Progenitor cell of endocrine pancreas (in vitro differentiated cells): ENCODE data around the gene RUNX2. TPM values are rescaled to one million over a fixed set of nuclear protein-coding genes. Genes with fewer than 3 reads are reported as not detected.

ENCODE experiments used
- DNase-seq: peaks from one replicate; pipeline ENCODE4 v3.0.0; 2021; ENCODE audit warnings: low spot score; ENCODE audit not compliant: unreplicated experiment
- H3K27ac Mint-ChIP-seq: 2 replicates; pipeline ENCODE4 v1.8.0; 2021; ENCODE audit warnings: mild to moderate bottlenecking, moderate library complexity, mixed read lengths
- H3K27me3 Mint-ChIP-seq: 2 replicates; pipeline ENCODE4 v1.8.0; 2021; ENCODE audit warnings: mixed read lengths
- H3K36me3 Mint-ChIP-seq: 2 replicates; pipeline ENCODE4 v1.8.0; 2022; ENCODE audit warnings: mixed read lengths; ENCODE audit not compliant: insufficient read depth
- H3K4me1 Mint-ChIP-seq: 2 replicates; pipeline ENCODE4 v1.8.0; 2021; ENCODE audit warnings: low read depth, mixed read lengths
- H3K4me3 Mint-ChIP-seq: 2 replicates; pipeline ENCODE4 v1.8.0; 2021; ENCODE audit warnings: low read depth, mild to moderate bottlenecking, moderate library complexity, mixed read lengths
- H3K9me3 Mint-ChIP-seq: 2 replicates; pipeline ENCODE4 v1.8.0; 2021; ENCODE audit warnings: low read depth, mixed read lengths
- CTCF ChIP-seq: fragments of 200-600 bp; sonication (generic); IDR thresholded peaks from one replicate; pipeline ENCODE4 v1.5.0; 2021; ENCODE audit warnings: antibody characterized with exemption, mild to moderate bottlenecking; ENCODE audit not compliant: unreplicated experiment
- total RNA-seq: library from RNA; stranded (reverse); gene quantifications from 2 replicates; pipeline ENCODE4 v1.2.1, GENCODE V29; 2021

Gene RUNX2
- total RNA-seq, 1 donor from 2014 or later: 0.46 TPM

DNA sequence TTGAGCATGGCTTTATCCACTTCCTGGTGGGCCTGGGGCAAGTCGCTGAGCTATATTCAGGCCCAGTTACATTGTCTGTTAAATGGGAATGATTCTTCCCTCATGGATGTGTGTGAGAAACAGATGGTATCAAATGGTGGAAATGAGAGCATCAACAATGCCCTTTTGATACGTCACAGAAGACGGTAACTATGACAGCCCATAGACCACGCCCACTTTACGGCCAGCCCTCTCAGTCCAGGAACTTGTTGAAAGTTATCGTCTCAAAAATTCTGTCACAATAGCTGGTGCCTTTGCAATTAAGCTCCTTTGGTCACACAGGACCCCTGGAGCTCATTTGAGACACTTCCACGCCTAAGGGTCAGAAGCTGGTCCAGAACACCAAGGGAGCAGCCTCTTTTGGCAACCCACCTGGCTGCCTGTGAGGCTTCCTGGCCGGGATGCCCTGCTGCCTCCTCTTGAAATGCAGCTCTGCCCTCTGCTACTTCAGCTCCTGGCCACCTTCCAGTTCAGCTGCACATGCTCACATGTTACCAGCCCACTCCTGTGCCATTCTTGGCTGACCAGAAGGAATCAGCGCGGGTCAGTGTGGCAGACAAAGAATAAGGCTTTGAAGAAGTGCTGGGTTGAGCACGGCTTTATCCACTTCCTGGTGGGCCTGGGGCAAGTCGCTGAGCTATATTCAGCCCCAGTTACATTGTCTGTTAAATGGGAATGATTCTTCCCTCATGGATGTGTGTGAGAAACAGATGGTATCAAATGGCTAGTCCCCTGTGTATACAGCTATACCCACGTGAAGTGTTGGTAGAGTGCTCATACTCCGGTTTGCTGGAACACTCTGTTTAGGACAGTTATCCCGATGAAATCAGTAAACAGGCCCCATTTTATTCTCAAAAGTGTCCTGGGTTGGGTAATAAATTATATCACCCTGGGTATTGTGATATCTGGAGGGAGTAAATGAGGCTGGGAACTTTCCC is 248.8 kb downstream of the RUNX2 start:
- no peaks in the 10 kb centered on the region for H3K36me3 Mint-ChIP-seq
- H3K27me3 Mint-ChIP-seq: no peaks in the 10 kb centered on the region
- H3K9me3 Mint-ChIP-seq: peaks cover 2% of the 10 kb centered on the region

GRCh38 chr6:45577836-45578504 is 249.8 kb downstream of the RUNX2 start:
- DNase-seq: no peak
- H3K9me3 Mint-ChIP-seq: peaks cover 9% of the 10 kb centered on the region
- H3K36me3 Mint-ChIP-seq: no peaks in the 10 kb centered on the region
- H3K4me3 Mint-ChIP-seq: no peak overlapping the region
- no peak for TF ChIP-seq CTCF
- no peak overlapping the region for H3K27ac Mint-ChIP-seq
- no peaks in the 10 kb centered on the region for H3K27me3 Mint-ChIP-seq
- H3K4me1 Mint-ChIP-seq: no peaks in the 10 kb centered on the region

More for the DNA sequence above, 248.8 kb downstream of the RUNX2 start:
- DNase-seq: no peak
- Mint-ChIP-seq H3K4me3 (no peak overlapping the region), H3K4me1 (no peaks in the 10 kb centered on the region), H3K27ac (no peak overlapping the region)
- no peak for TF ChIP-seq CTCF

DNA sequence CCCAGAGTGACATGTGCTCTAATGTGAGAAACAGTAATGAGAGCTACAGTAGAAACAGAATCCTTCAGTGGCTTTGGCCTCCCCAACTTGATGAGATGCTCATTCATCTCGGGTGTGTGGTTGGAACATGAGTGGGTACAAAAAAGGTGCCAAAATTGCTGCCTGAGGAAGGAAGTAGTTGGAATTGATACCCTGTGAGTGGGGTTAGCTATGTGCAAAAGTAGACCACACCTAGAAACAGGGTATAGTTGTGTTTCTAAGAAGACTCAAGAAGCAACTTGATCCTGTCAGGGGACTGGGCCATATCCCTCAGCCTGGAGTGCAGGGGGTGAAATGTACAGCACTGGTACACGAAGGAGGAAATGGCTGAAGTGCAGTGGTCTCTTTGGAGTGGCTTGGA is 256.0 kb downstream of the RUNX2 start:
- H3K4me1 Mint-ChIP-seq: peaks cover 5% of the 10 kb centered on the region
- no peak for TF ChIP-seq CTCF
- no peaks in the 10 kb centered on the region for H3K36me3 Mint-ChIP-seq
- no peak overlapping the region for H3K4me3 Mint-ChIP-seq
- H3K27me3 Mint-ChIP-seq: no peaks in the 10 kb centered on the region
- no peak overlapping the region for H3K27ac Mint-ChIP-seq
- DNase-seq: no peak
- peaks cover 9% of the 10 kb centered on the region for H3K9me3 Mint-ChIP-seq

GRCh38 chr6:45586216-45587171 is 258.4 kb downstream of the RUNX2 start:
- no peaks in the 10 kb centered on the region for H3K27me3 Mint-ChIP-seq
- H3K4me3 Mint-ChIP-seq: no peak overlapping the region
- H3K36me3 Mint-ChIP-seq: no peaks in the 10 kb centered on the region
- H3K9me3 Mint-ChIP-seq: peaks cover 9% of the 10 kb centered on the region
- no peak overlapping the region for H3K27ac Mint-ChIP-seq
- no peak for TF ChIP-seq CTCF
- DNase-seq: no peak
- peaks cover 26% of the 10 kb centered on the region for H3K4me1 Mint-ChIP-seq
